ENCODE data around the gene SPAG9. TPM values are rescaled to one million over a fixed set of nuclear protein-coding genes. Genes with fewer than 3 reads are reported as not detected.

The SPAG9 gene
- total and polyA plus RNA-seq, 2 of the 8 experiments (the other 6 are each of a cell fraction or from before 2014, with no cell fraction given), result 9.8 to 63.8 TPM

GRCh38 chr17:51010173-51010675 is 110.4 kb downstream of the SPAG9 start (continued):
- TF ChIP-seq RNF2 (IDR thresholded peaks at IDR 0.05; ENCODE audit: borderline replicate concordance, low read depth, low read length, missing control alignments, poor library complexity, severe bottlenecking), result no peak
- TF ChIP-seq BCL11A (IDR thresholded peaks at IDR 0.05; ENCODE audit: low read depth in 2 of 2, low read length in 2 of 2), result no peak
- TF ChIP-seq PHF8 (conservative IDR thresholded peaks at IDR 0.05; ENCODE audit: low read depth, low read length), result no peak

Data from H1 (cell line).